G401.6 (cell line): ENCODE results near the gene WWC1.
"Not testable (repeated sequence)": the region's sequence is repeated elsewhere in the genome, so short reads cannot be mapped to it uniquely, and the experiment has no call there.

Source experiments
- FAIRE-seq: peaks from 2 replicates; lab custom pipeline; 2012; peaks lifted over from hg19 to GRCh38; lab: Jason Lieb, UNC

Gene WWC1

DNA sequence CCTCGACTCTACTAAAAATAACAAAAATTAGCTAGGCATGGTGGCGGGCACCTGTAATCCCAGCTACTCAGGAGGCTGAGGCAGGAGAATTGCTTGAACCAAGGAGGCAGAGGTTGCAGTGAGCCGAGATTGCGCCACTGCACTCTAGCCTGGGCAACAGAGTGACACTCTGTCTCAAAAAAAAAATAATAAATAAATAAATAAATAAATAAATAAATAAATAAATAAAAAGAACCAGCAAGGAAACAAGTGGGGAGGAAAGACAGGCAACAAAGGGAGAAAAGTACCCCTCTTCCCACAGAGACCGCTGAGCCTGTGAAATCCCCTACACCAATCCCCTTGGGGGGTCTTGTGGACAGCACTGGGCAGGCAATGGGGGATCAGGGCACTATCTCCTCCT lies 4.6 kb upstream of the WWC1 start:
- not testable (repeated sequence) for FAIRE-seq

- no peak for FAIRE-seq
Observed at GRCh38 chr5:168287362-168287761, 4.1 kb upstream of the WWC1 start.

DNA sequence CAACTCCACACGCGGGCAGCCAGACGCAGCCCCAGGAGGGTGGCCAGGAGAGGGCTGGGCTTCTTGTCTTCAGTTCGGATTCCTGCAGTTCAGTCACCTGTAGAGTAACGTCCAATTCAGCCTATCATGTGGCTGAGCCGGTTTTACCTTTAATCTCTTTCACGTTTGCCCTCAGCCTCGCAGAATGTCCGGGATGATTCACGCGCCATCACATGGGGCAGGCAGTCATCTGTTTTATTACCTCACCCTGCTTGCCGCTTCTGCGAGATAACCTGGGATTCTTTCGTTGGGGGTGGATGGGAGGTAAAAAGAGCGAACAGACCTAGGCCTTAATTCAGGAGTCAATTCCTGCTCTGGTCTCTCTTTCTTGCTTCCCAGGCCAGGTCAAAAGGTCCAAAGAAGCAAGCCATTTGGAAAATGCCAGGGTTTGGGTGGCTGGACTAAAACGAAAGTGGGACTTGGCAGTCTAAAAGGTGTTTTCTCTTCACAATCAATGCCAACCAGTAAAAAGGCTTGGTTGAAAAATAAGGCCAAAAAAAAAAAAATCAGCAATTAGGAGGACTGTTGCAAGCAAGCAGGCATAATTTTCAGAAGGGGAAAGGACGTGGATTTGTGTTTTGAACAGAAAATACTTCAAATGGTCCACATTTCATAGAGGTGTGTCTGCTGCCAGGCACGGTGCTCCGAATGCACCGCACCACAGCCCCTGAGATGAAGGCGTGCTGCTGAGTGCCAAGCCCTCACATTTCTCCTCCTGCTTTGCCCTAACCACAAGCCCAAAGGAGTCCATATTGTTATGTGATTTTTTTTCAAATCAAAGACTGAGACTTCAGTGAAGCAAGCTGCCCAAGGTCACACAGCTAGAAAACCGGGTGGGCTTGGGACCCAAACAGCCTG lies 2.8 kb upstream of the WWC1 start:
- FAIRE-seq, result peak; percentile 93

- FAIRE-seq, result no peak
Observed at GRCh38 chr5:168290902-168291341, 523 bp upstream of the WWC1 start.

DNA sequence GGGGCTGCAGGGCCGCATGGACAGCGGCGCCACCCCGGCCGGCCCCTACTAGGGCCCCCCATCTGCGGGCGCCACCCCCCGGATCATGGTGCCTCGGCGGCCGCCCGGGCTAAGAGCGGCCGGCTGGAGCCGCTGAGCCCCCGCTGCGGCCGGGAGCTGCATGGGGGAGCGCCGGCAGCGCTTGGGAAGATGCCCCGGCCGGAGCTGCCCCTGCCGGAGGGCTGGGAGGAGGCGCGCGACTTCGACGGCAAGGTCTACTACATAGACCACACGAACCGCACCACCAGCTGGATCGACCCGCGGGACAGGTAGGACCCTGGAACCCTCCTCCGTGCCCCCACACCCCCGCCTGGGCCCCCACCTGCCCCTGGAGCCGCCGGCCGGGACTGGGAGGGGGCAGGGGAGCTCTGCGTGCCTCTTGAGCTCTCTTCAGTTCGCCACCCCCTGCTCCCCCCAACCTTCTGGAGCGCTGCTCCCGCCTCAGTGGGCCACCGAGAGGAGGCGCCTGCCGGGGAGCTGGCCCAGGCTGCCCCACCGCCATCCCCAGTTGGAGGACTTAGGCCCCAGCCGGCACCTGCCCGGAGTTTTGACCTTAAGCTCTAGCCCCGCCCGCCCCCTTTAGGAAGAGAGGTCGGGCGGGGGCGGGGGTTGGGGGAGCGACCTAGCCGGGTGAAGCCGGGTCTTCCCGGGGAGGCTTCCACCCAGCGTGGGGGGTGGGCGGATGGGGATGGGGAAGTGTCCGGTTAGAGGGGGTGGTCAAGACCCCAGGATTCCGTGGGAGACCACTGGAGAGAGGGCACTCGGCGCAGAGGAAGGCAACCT lies 730 bp downstream of the WWC1 start:
- FAIRE-seq, result no peak

GRCh38 chr5:168292786-168293696 lies 1.6 kb downstream of the WWC1 start:
- no peak for FAIRE-seq

DNA sequence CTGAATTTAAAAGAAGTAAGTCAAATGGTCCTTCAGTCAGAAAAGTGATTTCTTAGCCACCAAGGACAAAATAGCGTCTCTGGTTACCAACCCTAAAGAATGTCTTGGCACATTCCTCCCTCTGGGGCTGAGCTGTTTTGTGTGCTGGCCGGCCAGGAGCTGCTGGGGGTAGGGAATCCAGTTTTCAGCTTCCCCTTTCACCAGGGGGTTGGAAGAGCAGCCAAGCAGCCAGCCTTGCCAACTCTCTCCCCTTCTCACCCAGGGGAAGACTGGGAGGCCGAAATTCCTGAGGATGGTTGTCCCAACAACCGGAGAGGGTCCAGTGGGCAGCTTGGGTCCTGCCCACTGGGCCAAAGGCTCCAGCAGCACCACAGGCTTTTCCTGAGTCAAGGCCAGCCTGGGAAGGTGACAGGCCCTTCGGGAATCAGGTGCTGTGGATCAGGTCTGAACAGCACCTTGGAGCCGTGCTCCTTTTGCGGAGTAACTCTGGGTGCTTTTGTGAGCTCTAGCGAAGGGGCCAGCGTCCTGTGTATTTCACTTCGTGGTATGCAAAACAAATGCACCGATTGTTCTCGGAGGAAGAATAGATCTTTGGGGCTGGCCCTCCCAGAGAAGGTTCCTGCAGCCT lies 4.2 kb downstream of the WWC1 start:
- FAIRE-seq, result peak; percentile 95

DNA sequence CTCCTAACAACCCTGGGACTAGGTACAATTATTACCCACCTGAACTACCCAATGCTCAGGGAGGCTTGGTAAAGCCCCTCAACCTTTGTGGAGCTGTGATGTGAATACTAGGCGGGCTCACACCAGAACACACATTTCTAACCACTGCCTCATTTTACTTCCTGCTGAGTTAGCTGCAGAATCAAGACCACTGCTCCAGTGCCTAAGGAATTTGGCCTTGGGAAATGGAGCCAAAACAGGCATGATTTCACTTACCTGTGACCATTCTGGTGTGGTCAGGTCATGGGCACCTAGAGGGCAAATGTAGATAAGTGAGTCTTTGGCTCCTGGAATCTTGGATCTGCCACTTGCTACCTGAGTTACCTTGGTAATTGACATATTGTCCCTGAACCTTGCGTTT lies 5.2 kb downstream of the WWC1 start:
- FAIRE-seq, result no peak

DNA sequence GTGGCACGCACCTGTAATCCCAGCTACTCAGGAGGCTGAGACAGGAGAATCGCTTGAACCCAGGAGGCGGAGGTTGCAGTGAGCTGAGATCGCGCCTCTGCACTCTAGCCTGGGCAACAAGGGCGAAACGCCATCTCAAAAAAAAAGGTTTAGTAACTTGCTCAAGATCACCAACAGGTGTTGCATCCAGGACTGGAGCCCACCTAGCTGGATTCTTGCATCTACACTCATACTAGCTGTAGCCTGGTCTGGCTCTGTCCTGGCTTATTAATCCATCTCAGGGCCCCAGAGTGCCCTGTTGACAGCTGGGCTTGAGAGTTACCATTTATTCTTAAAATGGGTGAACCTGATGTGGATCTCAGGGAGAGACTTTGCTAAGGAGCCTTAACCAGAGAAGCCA lies 7.5 kb downstream of the WWC1 start:
- FAIRE-seq, result no peak

DNA sequence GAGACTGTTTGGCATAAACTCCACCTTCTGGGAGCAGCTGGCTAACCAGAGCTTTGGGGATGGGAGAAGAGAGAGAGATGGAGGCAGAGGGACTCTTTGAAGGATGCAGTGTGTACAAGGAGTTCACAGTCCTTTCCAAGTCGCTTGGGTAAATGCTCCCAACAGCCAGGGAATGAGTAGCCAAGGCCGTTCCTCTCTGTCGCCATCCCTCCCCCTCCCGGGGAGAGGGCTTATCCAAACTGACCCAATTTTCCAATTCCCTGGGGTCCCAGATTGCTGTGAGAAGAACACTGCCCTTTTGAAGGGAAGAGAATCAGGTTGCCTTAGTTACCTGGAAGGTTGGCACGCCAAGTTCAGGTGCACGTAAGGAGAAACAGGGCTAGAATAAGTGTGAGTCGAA lies 7.9 kb downstream of the WWC1 start:
- FAIRE-seq, result no peak

DNA sequence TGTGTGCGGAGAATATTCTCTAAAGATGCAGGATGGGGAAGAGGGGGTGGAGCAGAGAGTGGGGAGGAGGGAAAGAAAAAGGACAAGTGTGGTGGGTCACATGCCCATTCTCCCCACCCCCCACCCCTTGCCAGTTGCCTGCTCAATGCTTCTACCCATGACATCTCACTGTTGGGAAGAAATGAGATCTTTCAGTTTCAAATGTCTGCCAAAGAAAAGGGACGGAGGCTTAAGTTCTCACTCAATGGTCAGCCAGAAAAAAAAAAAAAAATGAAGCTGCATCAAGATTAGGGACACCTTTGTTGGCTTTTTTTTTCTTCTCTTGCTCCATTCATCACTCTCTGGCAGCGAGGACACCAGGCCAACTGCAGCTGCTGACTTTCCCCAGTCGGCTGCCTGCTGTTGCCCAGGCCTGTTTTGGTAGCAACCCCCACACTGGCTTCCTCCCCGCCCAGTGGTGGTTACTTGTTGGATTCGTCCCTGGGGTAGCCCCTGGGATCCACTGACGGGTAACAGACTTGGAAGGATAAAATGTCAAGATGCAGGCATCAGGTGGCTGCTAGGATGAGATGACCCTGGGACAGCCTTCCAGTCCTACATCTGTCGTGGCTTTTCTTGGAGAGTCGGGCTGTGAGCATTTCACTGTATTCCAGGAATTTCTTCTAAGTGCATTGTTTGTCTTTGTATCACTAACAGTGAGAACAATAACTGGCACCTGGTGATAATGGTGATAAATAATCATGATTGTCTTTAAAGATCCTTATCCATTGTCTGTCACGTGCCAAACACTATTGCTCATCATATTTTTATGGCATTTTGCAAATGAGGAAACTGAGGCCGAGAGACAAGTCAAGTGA lies 9.1 kb downstream of the WWC1 start:
- no peak for FAIRE-seq

GRCh38 chr5:168301593-168302390 lies 10.3 kb downstream of the WWC1 start:
- FAIRE-seq, result no peak

DNA sequence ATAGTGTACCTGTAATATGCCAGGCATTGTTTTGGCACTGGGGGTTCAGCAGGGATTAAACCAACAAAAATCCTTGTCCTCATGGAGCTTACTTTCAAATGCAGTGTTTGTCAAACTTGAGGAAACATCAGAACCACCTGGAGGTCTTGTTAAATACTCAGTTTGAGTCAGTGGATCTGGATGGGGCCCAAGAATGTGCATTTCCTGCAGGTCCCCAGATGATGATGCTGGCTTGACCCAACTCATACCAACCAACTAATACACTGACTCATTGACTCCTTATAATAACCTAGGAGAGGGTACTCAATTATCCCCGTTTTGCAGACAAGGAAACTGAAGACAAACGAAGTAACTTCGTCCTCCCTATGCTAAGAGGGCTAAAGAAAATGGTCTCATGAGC lies 11.3 kb downstream of the WWC1 start:
- FAIRE-seq, result no peak

- no peak for FAIRE-seq
Observed at GRCh38 chr5:168303393-168304025, 12.1 kb downstream of the WWC1 start.

DNA sequence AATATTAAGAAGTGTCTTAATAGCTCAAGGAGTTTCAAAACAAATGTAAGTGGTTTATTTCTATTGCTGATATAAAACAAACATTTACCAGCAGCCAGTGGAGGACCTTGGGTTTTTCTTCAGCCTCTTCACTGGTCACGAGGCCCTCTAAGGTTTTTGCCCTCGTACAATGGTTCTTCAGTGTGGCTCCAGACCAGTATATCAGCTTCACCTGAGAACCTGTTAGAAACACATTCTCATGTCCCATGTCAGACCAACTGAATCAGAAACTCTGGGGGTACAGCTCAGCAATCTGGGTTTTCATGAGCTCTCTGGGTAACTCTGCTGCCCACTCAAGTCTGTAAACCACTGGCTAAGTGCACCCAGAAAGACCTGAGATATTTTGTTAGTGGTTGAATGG lies 12.9 kb downstream of the WWC1 start:
- FAIRE-seq, result no peak

DNA sequence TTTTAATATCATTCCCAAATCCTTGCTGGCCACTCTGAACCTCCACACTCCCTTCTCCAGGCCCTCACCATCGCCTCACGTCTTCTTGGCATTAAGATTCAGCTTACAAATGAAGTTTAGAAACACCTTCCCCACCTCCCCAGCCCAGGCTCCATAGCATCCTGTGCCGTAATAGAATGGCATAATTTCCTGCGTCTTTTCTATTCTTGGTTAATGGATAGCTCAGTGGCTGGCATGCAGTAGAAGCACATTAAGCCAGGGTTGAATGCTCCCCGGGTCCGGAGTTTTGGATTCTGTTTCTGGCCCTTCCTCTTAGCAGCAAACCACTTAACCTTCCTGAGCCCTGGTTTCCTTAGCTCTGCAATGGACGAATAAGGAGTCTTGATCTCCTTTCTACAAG lies 13.8 kb downstream of the WWC1 start:
- FAIRE-seq, result no peak

DNA sequence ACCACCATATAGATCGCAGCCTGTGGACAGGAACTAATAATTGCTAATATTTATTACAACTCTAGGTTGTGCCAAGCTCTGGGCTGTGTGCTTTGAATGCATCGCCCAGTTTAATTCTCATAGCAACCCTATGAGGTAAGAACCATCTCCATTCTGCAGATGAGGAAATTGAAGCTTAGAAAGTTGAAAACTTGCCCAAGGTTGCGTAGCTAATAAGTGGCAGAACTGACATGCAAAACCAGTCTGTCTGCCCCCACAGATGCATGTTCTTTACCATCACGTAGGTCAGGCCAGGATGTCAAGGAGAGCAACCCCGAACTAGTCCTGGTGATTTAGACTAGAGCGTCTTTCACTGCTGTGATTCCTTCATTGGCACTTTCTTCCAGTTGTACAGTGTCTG lies 15.6 kb downstream of the WWC1 start:
- no peak for FAIRE-seq

DNA sequence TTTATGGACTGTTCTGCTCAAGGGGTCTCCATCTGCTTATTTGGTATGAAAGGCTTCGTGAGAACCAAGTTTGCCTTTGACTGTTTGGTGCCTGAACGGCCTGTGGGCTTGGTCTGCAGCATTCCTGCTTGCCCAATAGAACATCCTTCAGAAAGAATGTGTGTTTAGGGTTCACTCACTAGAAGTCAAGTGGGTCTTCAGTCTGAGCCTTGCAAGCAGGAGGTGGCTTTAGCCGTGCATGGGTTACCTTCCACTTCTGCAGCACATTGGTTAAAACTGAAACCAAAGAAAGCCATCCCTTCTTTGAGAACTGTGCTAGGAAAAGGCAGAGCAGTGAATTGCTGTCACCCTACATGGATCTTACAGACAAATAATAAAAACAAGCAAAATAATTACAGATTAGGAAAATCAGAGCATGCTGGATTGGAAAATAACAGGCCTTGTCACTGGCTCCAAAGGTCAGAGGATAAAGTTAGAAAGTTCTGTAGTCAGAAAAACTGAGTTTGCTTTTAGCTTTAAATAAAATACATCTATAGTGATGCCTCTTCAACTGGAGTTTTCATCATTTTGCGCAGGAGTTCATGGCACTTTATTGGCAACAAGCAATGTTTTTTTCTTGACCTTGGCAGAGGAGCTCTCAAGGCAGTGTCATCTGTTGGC lies 16.6 kb downstream of the WWC1 start:
- FAIRE-seq, result no peak
